H9 (cell line): ENCODE data around the gene DMAC2. TPM values are rescaled to one million over a fixed set of nuclear protein-coding genes. Genes with fewer than 3 reads are reported as not detected.

Source experiments
- DNase-seq: peaks from one replicate; pipeline ENCODE4 v3.0.0-alpha.2; 2017
- H2AFZ ChIP-seq: one replicate; pipeline ENCODE4 v1.6.1; 2013; ENCODE audit warnings: mild to moderate bottlenecking, low read length, control low read depth, moderate library complexity
- H2AK5ac ChIP-seq: 2 replicates; pipeline ENCODE4 v1.6.1; 2013; ENCODE audit warnings: low read length, control low read depth, mixed read lengths; ENCODE audit not compliant: insufficient read length
- H2BK120ac ChIP-seq: one replicate; pipeline ENCODE4 v1.6.1; 2013; ENCODE audit warnings: low read depth, mild to moderate bottlenecking, low read length, control low read depth, inconsistent platforms; ENCODE audit not compliant: poor library complexity, severe bottlenecking
- H2BK12ac ChIP-seq: 2 replicates; pipeline ENCODE4 v1.6.1; 2013; ENCODE audit warnings: low read length, control low read depth, mixed read lengths, low read depth; ENCODE audit not compliant: insufficient read length
- H2BK15ac ChIP-seq: 2 replicates; pipeline ENCODE4 v1.6.1; 2013; ENCODE audit warnings: low read depth, low read length, control low read depth
- H2BK20ac ChIP-seq: one replicate; pipeline ENCODE4 v1.6.1; 2013; ENCODE audit warnings: low read depth, mild to moderate bottlenecking, low read length, control low read depth, inconsistent platforms; ENCODE audit not compliant: poor library complexity, severe bottlenecking
- H2BK5ac ChIP-seq: 2 replicates; pipeline ENCODE4 v1.6.1; 2013; ENCODE audit warnings: low read length, control low read depth, mixed read lengths; ENCODE audit not compliant: insufficient read length
- H3K14ac ChIP-seq: 2 replicates; pipeline ENCODE4 v1.6.1; 2013; ENCODE audit warnings: low read length, control low read depth; ENCODE audit not compliant: insufficient read depth
- H3K18ac ChIP-seq: 2 replicates; pipeline ENCODE4 v1.6.1; 2013; ENCODE audit warnings: low read depth, mild to moderate bottlenecking, mixed read lengths, low read length, control low read depth; ENCODE audit not compliant: insufficient read length
- H3K23ac ChIP-seq: 2 replicates; pipeline ENCODE4 v1.6.1; 2013; ENCODE audit warnings: low read length, control low read depth, mixed read lengths, low read depth; ENCODE audit not compliant: insufficient read length
- H3K23me2 ChIP-seq: 2 replicates; pipeline ENCODE4 v1.6.1; 2013; ENCODE audit warnings: low read depth, mild to moderate bottlenecking, mixed read lengths, low read length, control low read depth; ENCODE audit not compliant: insufficient read length, poor library complexity, severe bottlenecking
- H3K27ac ChIP-seq: 2 replicates; pipeline ENCODE4 v1.5.1; 2013; ENCODE audit warnings: low read length, control low read depth, mixed read lengths, low read depth; ENCODE audit not compliant: insufficient read length
- H3K27me3 ChIP-seq: 2 replicates; pipeline ENCODE4 v1.6.1; 2013; ENCODE audit warnings: low read length, control low read depth, inconsistent platforms; ENCODE audit not compliant: insufficient read depth
- H3K4ac ChIP-seq: 2 replicates; pipeline ENCODE4 v1.6.1; 2013; ENCODE audit warnings: low read depth, mild to moderate bottlenecking, control low read depth, inconsistent platforms, low read length, moderate library complexity
- H3K4me1 ChIP-seq: 2 replicates; pipeline ENCODE4 v1.6.1; 2013; ENCODE audit warnings: low read length, control low read depth, inconsistent platforms; ENCODE audit not compliant: insufficient read depth
- H3K4me2 ChIP-seq: 2 replicates; pipeline ENCODE4 v1.6.1; 2013; ENCODE audit warnings: low read length, control low read depth, mixed read lengths; ENCODE audit not compliant: insufficient read length, insufficient read depth
- H3K56ac ChIP-seq: 2 replicates; pipeline ENCODE4 v1.6.1; 2013; ENCODE audit warnings: low read depth, mild to moderate bottlenecking, mixed read lengths, low read length, control low read depth; ENCODE audit not compliant: insufficient read length
- H3K79me1 ChIP-seq: 2 replicates; pipeline ENCODE4 v1.6.1; 2013; ENCODE audit warnings: low read depth, mild to moderate bottlenecking, moderate library complexity, low read length, control low read depth, inconsistent platforms; ENCODE audit not compliant: insufficient read depth, poor library complexity, severe bottlenecking
- H3K79me2 ChIP-seq: 2 replicates; pipeline ENCODE4 v1.6.1; 2013; ENCODE audit warnings: low read length, control low read depth, inconsistent platforms; ENCODE audit not compliant: insufficient read depth
- H3K9ac ChIP-seq: 2 replicates; pipeline ENCODE4 v1.6.1; 2013; ENCODE audit warnings: low read length, control low read depth, mixed read lengths; ENCODE audit not compliant: insufficient read length; ENCODE audit errors: extremely low read depth
- H3K9me3 ChIP-seq: one replicate; pipeline ENCODE4 v1.6.1; 2013; ENCODE audit warnings: low read depth, low read length, inconsistent platforms; ENCODE audit not compliant: control insufficient read depth
- H3T11ph ChIP-seq: one replicate; pipeline ENCODE4 v1.6.1; 2013; ENCODE audit warnings: mild to moderate bottlenecking, low read length, control low read depth, inconsistent platforms
- H4K20me1 ChIP-seq: one replicate; pipeline ENCODE4 v1.6.1; 2013; ENCODE audit not compliant: control insufficient read depth, insufficient read length, insufficient read depth
- H4K5ac ChIP-seq: 2 replicates; pipeline ENCODE4 v1.6.1; 2013; ENCODE audit warnings: low read depth, mild to moderate bottlenecking, mixed read lengths, low read length, control low read depth; ENCODE audit not compliant: insufficient read length
- H4K8ac ChIP-seq: replicated peaks from 2 replicates; pipeline ENCODE4 v1.6.1; 2013; ENCODE audit warnings: low read length, control low read depth, mixed read lengths, low read depth; ENCODE audit not compliant: insufficient read length
- H4K91ac ChIP-seq: 2 replicates; pipeline ENCODE4 v1.6.1; 2013; ENCODE audit warnings: low read depth, mild to moderate bottlenecking, moderate library complexity, mixed read lengths, low read length, control low read depth; ENCODE audit not compliant: insufficient read length
- H3K27ac Mint-ChIP-seq, 3 experiments: 2 replicates in 2 of 3; 3 replicates in 1 of 3; pipeline ENCODE4 v1.8.0; 2020 to 2021; ENCODE audit warnings: mixed read lengths in 3 of 3, mild to moderate bottlenecking in 1 of 3, moderate library complexity in 1 of 3
- H3K27me3 Mint-ChIP-seq: 2 replicates; pipeline ENCODE4 v1.8.0; 2021; ENCODE audit warnings: low read depth, mild to moderate bottlenecking, moderate library complexity, mixed read lengths
- H3K36me3 Mint-ChIP-seq, 3 experiments: 2 replicates in 2 of 3; 3 replicates in 1 of 3; pipeline ENCODE4 v1.8.0; 2020 to 2021; ENCODE audit warnings: low read depth in 3 of 3, mixed read lengths in 3 of 3; ENCODE audit not compliant: insufficient read depth in 1 of 3
- H3K4me1 Mint-ChIP-seq, 2 experiments: 2 replicates each; pipeline ENCODE4 v1.8.0; 2020; ENCODE audit warnings: mixed read lengths in 2 of 2
- H3K4me3 Mint-ChIP-seq, 2 experiments: 2 replicates in 1 of 2; 3 replicates in 1 of 2; pipeline ENCODE4 v1.8.0; 2020 to 2021; ENCODE audit warnings: mild to moderate bottlenecking in 2 of 2, mixed read lengths in 2 of 2, moderate library complexity in 1 of 2
- H3K9me3 Mint-ChIP-seq, 2 experiments: 2 replicates in 1 of 2; 3 replicates in 1 of 2; pipeline ENCODE4 v1.8.0; 2020; ENCODE audit warnings: mild to moderate bottlenecking in 2 of 2, mixed read lengths in 2 of 2, moderate library complexity in 1 of 2
- WGBS: extraction: QIAGEN DNeasy Blood & Tissue Kit; methylation state at CpG from one replicate; pipeline ENCODE4 v1.1.7; 2013; ENCODE audit warnings: missing lambda C conversion rate, low lambda C conversion rate, mixed read lengths; ENCODE audit not compliant: insufficient read length; ENCODE audit errors: extremely low coverage; 5-methylcytosine and 5-hydroxymethylcytosine counted together
- total RNA-seq: library from RNA; stranded (reverse); gene quantifications from 2 replicates; pipeline ENCODE4 v1.2.1, GENCODE V29; 2021
- TF ChIP-seq, protein P1 (sequence below): fragments of 200-600 bp; sonication (generic); conservative IDR thresholded peaks from 3 replicates; pipeline ENCODE4 v1.8.0; 2021; ENCODE audit warnings: antibody characterized with exemption, mild to moderate bottlenecking

DMAC2 gene
- total RNA-seq, 1 experiment from 2014 or later: 70.5 TPM

DNA sequence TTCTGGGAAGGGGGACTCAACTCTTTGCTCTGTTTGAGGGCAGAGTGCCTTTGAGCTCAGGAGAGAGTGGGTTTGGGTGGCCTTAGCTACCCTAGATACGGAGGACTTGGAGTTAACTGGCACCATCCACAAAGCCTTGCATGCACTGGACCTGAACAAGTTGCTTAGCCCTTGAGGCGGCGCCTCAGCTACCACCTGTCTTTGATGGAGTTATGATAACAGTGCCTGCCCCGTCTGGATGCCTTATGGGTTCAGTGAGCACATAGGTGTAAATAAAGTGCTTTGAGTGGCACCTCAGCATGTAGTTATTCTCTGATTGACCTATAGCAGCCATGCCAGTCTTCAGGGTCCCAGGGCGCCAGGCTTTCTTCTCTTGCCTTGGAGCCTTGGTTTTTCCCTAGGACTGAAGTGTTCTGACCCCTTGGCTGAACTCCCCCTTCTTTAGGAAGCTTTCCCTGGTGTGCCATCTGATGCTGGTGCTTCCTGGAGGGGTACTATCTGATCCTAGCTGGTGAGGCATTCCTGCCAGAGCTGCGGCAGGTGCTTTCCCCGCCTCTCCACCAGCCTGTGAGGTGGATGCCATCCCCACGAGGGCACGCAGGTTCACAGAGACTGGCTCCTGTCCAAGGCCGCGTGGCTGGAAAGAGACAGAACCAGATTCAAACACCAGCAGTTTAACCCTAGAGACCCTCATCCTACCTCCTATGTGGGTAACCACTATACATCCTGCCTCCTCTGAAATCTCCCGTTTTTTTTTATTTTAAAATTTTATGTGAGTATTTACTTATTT lies 36.3 kb downstream of the DMAC2 start:
- H3K14ac ChIP-seq: no peak overlapping the region
- H2BK15ac ChIP-seq: no peak overlapping the region
- H3K9ac ChIP-seq: no peak overlapping the region
- H4K8ac ChIP-seq: no peak overlapping the region
- Mint-ChIP-seq H3K4me1 (peaks cover 15 to 20% of the 10 kb centered on the region in 2 experiments), H3K9me3 (no peaks in the 10 kb centered on the region), H3K36me3 (peaks cover 0 to 1% (median 0%) of the 10 kb centered on the region in 3 experiments; a peak in 2 of 7 replicates), H3K27ac (no peak overlapping the region; a peak in 1 of 7 replicates), H3K4me3 (no peak overlapping the region), H3K27me3 (no peaks in the 10 kb centered on the region; the same call in 1 of the 2 replicates)
- WGBS: no CpG with 5 or more reads among the region's 12 CpGs
- H3K79me1 ChIP-seq: peaks cover 6% of the 10 kb centered on the region
- TF ChIP-seq, protein P1, sequence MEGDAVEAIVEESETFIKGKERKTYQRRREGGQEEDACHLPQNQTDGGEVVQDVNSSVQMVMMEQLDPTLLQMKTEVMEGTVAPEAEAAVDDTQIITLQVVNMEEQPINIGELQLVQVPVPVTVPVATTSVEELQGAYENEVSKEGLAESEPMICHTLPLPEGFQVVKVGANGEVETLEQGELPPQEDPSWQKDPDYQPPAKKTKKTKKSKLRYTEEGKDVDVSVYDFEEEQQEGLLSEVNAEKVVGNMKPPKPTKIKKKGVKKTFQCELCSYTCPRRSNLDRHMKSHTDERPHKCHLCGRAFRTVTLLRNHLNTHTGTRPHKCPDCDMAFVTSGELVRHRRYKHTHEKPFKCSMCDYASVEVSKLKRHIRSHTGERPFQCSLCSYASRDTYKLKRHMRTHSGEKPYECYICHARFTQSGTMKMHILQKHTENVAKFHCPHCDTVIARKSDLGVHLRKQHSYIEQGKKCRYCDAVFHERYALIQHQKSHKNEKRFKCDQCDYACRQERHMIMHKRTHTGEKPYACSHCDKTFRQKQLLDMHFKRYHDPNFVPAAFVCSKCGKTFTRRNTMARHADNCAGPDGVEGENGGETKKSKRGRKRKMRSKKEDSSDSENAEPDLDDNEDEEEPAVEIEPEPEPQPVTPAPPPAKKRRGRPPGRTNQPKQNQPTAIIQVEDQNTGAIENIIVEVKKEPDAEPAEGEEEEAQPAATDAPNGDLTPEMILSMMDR: no peak
- no peak overlapping the region for H3K27ac ChIP-seq
- peaks cover 2% of the 10 kb centered on the region for H3K23me2 ChIP-seq
- H3K27me3 ChIP-seq: no peaks in the 10 kb centered on the region
- H3K4me2 ChIP-seq: no peak overlapping the region
- no peaks in the 10 kb centered on the region for H3K79me2 ChIP-seq
- H4K91ac ChIP-seq: no peak overlapping the region
- H3K4me1 ChIP-seq: no peaks in the 10 kb centered on the region
- no peak overlapping the region for H2BK20ac ChIP-seq
- no peak overlapping the region for H2AFZ ChIP-seq
- no peak overlapping the region for H3K56ac ChIP-seq
- no peaks in the 10 kb centered on the region for H3K9me3 ChIP-seq
- no peak overlapping the region for H3T11ph ChIP-seq
- no peak for DNase-seq
- no peak overlapping the region for H3K18ac ChIP-seq
- peaks cover 3% of the 10 kb centered on the region for H4K20me1 ChIP-seq
- H2BK5ac ChIP-seq: no peak overlapping the region
- no peak overlapping the region for H3K4ac ChIP-seq
- no peak overlapping the region for H2BK120ac ChIP-seq
- H2BK12ac ChIP-seq: no peak overlapping the region
- H4K5ac ChIP-seq: no peak overlapping the region
- no peak overlapping the region for H3K23ac ChIP-seq
- no peak overlapping the region for H2AK5ac ChIP-seq
